ENCODE measurements around the gene R3HDM4.

The R3HDM4 gene

DNA sequence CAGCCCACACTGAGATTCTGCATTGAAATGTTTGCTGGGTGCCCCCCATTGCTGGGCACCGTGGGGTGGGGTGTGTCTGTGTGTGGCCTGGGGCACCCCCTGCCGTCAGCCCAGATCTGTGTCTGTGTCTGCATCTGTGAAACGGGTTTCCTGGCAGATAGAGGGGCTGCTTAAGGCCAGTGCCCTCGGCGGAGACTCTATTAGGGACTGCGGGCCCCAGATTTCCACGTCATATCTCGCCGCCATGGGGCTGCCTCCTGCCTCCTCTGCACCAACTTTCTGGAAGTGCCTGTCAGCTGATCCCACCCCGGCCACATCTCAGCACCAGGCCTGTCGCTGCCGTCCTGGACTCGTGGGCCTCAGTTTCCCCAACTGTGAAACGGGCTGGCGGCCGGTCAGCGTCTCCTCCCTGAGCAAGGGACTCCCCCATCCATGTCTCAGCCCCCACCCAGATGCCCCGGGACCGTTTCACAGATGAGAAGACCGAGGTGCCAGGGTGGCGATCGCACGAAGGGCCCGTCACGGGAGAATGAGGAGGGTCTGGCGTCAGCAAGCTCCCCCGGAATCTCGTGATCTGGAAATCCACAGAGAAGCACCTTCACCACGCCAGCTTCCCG is 34.2 kb upstream of the R3HDM4 start:
- DNase-seq (ENCODE audit: low read depth in 2 of 2) = no peak

DNA sequence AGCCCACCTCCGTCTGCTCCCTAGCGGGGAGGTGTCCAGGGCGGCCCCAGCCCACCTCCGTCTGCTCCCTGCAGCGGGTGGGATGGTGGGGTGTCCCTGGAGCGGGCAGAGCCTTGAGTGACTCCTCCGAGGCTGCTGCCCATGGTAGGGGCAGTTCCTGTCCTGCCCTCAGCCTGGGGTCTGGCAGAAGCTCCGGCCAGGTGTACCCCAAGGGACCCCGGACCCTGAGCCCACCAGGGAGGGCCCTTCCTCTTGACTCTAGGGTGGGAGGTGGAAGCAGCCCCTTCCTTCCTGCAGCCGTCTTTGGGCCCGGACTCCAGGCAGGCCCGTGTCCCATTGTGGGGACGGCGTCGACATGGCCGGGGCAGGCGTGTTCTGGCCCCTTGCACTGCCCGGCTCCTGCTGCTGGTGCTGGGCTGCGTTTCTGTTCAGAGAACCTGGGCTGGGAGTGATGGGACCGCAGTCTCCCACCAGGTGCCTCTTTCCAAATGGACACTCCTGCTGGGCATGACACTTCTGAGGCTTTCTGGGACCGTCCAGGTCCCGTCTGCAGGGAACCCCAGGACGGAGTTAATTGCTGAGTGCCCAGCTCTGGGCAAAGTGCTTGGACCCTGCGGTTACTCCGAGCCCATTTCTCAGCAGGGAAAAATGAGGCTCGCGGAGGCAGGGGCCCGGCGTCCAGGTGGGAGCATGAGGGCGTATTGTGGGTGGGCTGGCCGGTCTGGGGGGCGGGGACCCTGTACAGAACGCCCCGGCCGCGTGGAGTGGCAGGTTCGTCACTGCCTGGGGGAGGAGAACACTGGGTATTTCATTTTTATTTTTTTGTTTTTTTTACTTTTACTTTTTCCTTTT is 32.6 kb upstream of the R3HDM4 start:
- DNase-seq (ENCODE audit: low read depth in 2 of 2) = no peak

GRCh38 chr19:944663-945241 is 31.7 kb upstream of the R3HDM4 start:
- DNase-seq (ENCODE audit: low read depth in 2 of 2) = no peak

DNA sequence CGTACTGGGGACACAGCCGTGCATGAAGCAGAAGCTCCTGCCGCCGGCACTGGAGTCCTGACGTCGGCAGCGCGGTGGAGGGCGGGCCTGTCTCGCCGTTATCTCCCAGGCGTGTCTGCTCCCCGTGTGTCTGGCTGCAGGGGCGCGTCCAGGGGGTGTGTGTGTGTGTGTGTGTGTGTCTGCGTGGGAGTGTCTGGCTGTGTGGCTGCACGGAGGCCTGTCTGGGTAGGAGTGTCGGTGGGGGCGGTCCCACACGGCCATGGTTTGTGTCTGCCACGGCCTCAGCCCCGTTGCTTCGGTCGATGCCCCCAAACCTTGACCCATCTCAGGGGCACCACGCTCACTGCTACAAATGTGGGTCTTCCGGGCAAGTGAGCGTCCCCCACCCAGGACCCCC is 31.1 kb upstream of the R3HDM4 start:
- no peak for DNase-seq (ENCODE audit: low read depth in 2 of 2)

DNA sequence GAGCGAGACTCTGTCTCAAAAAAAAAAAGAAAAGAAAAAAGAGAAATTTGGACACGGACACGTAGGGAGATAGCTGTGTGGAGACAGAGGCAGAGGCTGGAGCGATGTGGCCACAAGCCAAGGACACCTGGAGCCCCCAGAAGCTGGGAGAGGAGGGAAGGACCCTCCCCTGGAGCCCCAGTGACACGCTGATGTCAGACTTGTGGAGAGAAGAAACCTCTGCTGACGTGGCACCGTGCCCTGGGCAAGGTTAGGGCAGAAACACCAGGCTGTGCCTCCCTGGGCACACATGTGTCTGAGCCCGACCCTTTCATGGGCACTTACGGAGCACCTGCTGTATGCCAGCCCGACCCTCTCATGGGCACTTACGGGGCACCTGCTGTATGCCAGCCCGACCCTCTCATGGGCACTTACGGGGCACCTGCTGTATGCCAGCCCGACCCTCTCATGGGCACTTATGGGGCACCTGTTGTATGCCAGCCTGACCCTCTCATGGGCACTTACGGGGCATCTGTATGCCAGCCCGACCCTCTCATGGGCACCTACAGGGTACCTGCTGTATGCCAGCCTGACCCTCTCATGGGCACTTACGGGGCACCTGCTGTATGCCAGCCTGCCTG is 30.6 kb upstream of the R3HDM4 start:
- no peak for DNase-seq (ENCODE audit: low read depth in 2 of 2)

DNA sequence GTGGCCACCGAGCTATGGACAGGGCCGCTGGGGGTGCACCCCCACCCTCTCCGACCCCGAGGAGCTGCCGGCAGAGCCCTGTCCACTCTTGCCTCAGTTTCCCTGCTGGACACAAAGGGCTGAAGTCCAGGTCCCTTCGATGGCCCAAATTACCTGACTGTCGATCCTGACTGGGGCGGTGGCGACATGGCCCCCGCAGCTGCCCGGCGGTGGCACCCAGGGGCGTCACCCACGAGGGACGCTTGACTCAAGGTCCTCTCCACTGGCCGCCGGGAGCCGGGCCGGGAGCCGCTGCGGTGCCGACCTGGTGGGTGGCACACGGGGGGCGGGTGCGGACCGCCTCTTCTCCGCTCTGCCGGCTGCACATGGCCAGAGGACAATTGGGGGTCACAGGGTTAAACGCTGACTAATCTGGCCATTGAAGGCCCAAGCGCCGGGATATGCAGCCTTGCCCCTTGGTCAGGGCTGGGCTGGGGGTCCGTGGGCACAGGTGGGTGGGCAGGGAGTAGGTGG is 29.2 kb upstream of the R3HDM4 start:
- no peak for DNase-seq (ENCODE audit: low read depth in 2 of 2)

DNA sequence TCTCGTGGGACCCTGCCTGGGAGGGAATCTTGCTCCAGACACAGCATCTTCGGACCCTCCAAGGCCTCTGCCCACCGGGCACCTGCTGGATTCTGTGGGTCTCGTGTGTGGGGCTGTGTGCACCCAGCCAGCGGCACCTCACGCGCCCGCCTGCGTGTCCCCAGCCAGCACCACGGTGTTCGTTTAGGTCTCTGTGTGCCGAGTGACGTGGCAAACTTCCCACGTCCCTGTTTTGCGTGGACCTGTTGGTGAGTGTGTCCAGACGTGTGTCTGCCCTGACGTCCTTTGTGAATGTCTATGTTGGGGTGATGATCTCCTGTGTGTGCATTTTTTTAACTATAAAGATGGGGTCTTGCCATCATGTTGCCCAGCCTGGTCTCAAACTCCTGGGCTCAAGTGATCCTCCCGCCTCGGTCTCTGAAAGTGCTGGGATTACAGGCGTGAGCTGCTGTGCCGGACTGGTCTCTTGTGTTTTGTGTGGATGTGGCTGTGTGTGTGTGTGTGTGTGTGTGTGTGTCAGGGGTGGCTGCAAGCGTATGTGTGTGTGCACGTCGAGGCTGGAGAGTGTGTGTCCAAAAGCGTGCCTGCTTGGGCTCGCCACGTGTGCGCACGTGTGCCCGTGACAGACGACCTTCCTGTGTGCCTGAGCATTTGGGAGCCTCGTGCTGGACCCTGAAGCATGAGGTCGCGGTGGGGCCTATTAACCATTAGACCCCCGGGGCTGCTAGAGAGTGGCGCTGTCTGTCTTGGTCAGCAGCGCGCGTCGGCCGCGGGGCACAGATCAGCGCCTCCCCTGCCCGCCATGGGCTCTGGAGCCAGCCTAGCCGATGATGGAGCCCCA is 28.5 kb upstream of the R3HDM4 start:
- no peak for DNase-seq (ENCODE audit: low read depth in 2 of 2)

GRCh38 chr19:940591-941291 is 27.7 kb upstream of the R3HDM4 start:
- peak; percentile 39 to 49 for DNase-seq (ENCODE audit: low read depth in 2 of 2)

GRCh38 chr19:939922-940321 is 26.9 kb upstream of the R3HDM4 start:
- DNase-seq (ENCODE audit: low read depth in 2 of 2) = no peak

- DNase-seq (ENCODE audit: low read depth in 2 of 2) = no peak
These were observed 26.4 kb upstream of the R3HDM4 start for GRCh38 chr19:939439-939838.

GRCh38 chr19:938233-938923 is 25.4 kb upstream of the R3HDM4 start:
- DNase-seq (ENCODE audit: low read depth in 2 of 2) = no peak

DNA sequence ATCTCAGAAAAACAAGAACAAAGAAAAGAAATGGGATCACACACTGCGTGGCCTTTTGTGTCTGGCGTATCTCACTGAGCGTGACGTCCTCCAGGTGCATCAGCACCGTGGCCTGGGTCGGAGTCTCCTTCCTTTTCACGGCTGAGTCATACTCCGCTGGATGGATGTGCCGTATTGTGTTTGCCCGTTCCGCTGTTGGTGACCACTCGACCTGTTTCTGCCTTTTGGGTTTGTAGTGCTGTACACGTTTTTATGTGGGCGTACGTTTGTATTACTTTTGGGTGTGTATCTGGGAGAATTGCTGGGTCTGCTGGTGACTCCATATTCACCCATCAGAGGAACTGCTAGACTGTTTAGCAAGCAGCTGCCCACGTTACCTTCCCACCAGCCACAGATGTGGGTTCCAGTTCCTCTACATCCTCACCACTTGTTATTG is 24.3 kb upstream of the R3HDM4 start:
- no peak for DNase-seq (ENCODE audit: low read depth in 2 of 2)

DNA sequence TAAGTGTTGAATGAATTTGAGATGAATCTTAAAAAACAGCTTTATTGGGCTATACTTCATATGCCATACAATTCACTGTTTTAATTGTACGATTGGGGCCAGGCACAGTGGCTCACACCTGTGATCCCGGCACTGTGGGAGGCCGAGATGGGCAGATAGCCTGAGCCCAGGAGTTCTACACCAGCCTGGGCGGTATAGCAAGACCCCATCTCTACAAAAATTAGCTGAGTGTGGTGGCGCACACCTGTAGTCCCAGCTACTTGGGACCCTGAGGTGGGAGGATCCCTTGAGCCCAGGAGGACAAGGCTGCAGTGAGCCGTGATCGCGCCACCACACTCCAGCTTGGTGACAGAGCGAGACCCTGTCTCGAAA is 23.1 kb upstream of the R3HDM4 start:
- no peak for DNase-seq (ENCODE audit: low read depth in 2 of 2)

- DNase-seq (ENCODE audit: low read depth in 2 of 2) = no peak
These were observed 22.0 kb upstream of the R3HDM4 start for GRCh38 chr19:934865-935479.

DNA sequence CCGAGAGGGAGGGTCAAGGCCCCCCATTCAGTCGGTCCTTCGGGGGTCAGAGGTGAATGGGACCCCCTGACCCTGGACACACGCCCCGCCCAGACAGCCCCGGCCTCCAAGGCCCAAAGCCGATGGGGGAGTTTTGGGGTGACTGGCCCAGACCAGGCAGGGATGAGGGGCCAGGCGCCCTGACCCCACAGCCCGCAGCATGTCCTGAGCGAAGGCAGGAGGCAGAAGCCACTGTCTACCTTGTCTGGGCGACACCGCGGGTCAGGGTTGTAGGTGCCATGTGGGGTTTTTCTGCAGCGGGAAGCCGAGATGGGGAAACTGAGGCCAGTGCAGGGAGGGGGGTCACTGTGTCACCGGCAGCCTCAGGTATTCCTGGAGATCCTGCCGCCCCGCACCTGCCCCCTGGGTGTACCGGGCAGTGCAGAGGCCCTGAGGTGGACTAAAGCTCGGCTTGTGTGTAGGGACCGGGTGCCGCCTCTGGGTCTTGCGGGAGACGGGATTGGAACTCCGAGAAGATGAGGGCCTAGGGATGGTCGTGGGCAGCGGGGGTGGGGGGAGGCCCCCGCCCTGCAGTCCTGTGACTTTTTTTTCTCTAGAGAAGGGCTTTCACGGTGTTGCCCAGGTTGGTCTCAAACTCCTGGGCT is 21.3 kb upstream of the R3HDM4 start:
- DNase-seq (ENCODE audit: low read depth in 2 of 2) = no peak

DNA sequence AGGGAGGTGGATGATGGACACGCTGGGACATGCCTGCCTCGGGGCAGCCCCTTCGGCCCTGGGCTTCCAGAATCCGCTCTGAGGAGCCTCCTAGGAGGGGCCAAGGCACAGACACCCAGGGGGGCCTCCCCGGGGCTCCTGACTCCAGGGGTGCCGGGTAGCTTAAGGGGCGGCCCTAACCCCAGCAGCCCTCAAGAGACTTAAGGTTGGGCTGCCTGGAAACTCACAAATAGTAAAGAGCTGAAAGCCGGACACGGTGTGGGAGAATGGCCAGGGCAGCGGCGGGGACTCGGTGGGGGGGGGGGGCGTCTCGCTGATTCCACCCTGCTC is 20.5 kb upstream of the R3HDM4 start:
- no peak for DNase-seq (ENCODE audit: low read depth in 2 of 2)

GRCh38 chr19:932648-933552 is 19.9 kb upstream of the R3HDM4 start:
- DNase-seq (ENCODE audit: low read depth in 2 of 2) = no peak

GRCh38 chr19:931860-932647 is 19.0 kb upstream of the R3HDM4 start:
- no peak for DNase-seq (ENCODE audit: low read depth in 2 of 2)

All from stimulated activated CD8-positive, alpha-beta memory T cell treated with anti-CD3 and anti-CD28 coated beads, Interleukin-2, amount 100 ng/mL, for 1 hour (primary cell).